Gastrocnemius medialis (tissue), 4 donors: ENCODE measurements around the gene SKIC8.

Source experiments
- POLR2A ChIP-seq, 2 donors: fragments of 450-650 bp; IDR thresholded peaks; one replicate each; pipeline ENCODE4 v1.6.1; 2017; ENCODE audit warnings: antibody characterized with exemption in 2 of 2, mild to moderate bottlenecking in 2 of 2, moderate library complexity in 2 of 2
- TF ChIP-seq, protein P1 (sequence below), 5 experiments: fragments of 450-650 bp in 3 of 5; fragments of 200-600 bp in 2 of 5; sonication (generic) in 2 of 5; IDR thresholded peaks in 4 of 5; conservative IDR thresholded peaks in 1 of 5; 1 replicate in 4 of 5; 2 replicates in 1 of 5; pipeline ENCODE4 v1.5.1; 2016 to 2019; ENCODE audit warnings: antibody characterized with exemption in 5 of 5, mild to moderate bottlenecking in 3 of 5, moderate library complexity in 3 of 5

DNA sequence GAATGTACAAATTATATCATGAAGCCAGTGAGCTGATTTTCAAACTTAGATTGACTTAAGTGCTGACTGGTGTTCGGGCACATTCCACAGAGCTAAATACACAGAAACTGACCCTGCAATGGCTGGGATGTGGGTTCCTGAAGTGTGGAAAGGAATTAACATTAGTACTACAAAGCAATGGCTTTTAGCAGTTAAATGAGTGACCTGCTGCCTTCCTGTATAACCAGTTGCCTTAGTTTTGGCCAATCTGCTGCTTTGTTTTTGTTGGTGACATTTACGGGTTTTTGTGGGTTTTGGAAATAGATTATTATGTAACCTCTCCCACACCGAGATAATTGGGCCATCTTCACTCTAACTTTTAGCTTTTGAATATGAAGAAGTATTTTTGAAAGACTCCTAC is 2.4 kb upstream of the SKIC8 start:
- TF ChIP-seq, protein P1, sequence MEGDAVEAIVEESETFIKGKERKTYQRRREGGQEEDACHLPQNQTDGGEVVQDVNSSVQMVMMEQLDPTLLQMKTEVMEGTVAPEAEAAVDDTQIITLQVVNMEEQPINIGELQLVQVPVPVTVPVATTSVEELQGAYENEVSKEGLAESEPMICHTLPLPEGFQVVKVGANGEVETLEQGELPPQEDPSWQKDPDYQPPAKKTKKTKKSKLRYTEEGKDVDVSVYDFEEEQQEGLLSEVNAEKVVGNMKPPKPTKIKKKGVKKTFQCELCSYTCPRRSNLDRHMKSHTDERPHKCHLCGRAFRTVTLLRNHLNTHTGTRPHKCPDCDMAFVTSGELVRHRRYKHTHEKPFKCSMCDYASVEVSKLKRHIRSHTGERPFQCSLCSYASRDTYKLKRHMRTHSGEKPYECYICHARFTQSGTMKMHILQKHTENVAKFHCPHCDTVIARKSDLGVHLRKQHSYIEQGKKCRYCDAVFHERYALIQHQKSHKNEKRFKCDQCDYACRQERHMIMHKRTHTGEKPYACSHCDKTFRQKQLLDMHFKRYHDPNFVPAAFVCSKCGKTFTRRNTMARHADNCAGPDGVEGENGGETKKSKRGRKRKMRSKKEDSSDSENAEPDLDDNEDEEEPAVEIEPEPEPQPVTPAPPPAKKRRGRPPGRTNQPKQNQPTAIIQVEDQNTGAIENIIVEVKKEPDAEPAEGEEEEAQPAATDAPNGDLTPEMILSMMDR (IDR thresholded peaks at IDR 0.05 in 4 of 5, conservative IDR thresholded peaks at IDR 0.05 in 1 of 5) = no peak
- no peak for TF ChIP-seq POLR2A (IDR thresholded peaks at IDR 0.05)
